ENCODE results near the gene CCT3.
"Not testable (repeated sequence)": the region's sequence is repeated elsewhere in the genome, so short reads cannot be mapped to it uniquely, and the experiment has no call there.

CCT3 gene

DNA sequence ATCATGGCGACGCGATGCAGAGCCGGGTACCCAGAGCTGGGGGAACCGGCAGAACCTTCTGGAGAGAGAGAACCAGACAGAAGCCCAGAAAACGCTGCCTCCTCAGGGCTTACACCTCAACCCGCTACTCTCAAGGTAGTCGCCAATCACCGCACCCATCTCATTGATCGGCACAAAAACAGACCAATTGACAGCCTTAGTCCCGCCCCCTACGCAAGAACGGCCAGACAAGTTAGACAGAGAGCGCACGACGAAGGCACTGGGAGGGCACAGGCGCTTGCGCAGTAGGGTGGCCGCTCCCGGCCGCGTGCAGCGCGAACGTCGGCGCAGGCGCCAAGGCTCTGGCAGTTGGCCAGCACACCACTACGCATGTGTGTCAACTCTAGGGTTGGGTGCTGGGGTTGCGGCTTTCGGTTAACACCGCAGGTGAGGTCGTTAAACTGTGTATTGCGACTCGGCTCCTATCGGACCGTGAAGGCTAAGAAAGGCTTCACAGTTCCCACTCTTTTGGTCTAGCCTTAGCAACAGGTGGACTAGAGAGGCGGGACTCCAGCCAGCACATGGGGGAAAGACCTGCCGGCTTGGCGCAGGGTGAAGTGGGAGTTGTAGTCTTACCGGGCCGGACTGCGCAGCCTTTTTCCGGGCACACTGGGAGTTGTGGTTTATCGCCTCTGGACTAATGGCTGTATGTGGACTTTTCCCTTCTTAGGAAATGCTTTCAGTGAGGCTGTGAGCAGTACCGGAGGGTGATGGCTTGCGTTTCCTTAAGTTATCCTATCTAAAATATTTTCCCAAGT is at the start of gene CCT3, which contains the start of gene TSACC:
CCT3 (minus strand) TSS at position 113 of the 797 bp plus-strand sequence; CDS start at position 5, 108 bp downstream.
TSACC (plus strand) TSS at position 347 of the 797 bp plus-strand sequence. CDS start 1,232 bp downstream, outside the sequence.
- DNase-seq: peak; percentile 100

- DNase-seq: no peak
Observed at GRCh38 chr1:156387870-156388173, 49.7 kb upstream of the CCT3 start.

- no peak for DNase-seq
Observed at GRCh38 chr1:156386949-156387869, 49.1 kb upstream of the CCT3 start.

GRCh38 chr1:156386134-156386901 is 48.2 kb upstream of the CCT3 start:
- DNase-seq: no peak

GRCh38 chr1:156385534-156386031 is 47.5 kb upstream of the CCT3 start:
- peak; percentile 70 to 76 for DNase-seq

GRCh38 chr1:156384658-156385057 is 46.6 kb upstream of the CCT3 start:
- DNase-seq: no peak

- no peak for DNase-seq
Observed at GRCh38 chr1:156384007-156384406, 45.9 kb upstream of the CCT3 start.

GRCh38 chr1:156383023-156383422 is 44.9 kb upstream of the CCT3 start:
- DNase-seq: peak; percentile 59 to 64

DNA sequence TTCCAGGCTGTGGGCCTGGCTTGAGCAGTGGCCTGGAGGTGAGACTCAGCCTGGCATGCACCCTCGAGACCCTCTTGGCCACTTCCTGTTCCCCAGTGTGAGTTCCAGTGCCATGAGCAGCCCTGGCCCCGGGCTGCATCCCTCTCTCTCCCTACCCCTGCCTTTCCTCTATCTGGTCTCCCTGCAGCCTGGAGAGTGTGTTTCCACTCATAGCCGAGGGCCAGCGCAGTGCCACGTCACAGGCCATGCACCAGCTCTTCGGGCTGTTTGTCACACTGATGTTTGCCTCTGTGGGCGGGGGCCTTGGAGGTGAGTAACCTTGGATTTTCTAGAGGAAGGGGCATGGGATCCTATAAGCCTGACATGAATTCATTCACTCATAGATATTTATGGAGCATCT is 44.5 kb upstream of the CCT3 start:
- DNase-seq: no peak

DNA sequence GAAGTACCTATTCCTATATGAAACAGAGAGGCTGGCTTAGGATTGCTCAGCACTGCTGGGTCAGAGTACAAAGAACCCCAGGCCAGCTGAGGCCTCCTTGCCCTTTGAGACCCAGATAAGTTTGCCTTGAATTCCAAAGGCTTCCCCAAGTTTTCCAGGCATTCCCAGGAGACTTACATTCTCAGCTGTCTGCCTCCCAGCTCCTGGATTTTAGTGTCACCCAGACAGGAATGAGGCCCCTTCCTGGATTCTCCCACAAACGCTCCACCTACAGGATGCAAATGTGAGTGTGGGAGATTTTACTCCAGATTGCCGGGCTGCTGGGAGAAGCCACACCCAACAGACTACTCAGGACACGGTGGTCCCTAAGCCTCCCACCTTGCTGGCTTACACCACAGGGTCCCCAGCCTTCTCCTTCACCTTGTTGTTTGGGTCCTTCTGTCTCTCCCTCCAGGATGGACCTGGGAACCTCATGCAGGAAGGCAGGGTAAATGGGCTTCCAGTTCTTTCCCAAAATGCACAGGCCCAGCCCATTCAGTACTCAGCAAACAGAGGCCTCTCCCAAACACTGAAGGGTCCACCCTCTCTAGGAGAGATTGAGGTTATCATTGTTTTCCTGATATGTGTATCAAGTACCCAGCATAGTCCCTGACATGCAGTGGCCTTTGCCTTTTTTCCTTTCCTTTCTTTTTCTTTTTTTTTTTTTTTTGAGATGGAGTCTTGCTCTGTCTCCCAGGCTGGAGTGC is 41.5 kb upstream of the CCT3 start:
- DNase-seq: no peak

DNA sequence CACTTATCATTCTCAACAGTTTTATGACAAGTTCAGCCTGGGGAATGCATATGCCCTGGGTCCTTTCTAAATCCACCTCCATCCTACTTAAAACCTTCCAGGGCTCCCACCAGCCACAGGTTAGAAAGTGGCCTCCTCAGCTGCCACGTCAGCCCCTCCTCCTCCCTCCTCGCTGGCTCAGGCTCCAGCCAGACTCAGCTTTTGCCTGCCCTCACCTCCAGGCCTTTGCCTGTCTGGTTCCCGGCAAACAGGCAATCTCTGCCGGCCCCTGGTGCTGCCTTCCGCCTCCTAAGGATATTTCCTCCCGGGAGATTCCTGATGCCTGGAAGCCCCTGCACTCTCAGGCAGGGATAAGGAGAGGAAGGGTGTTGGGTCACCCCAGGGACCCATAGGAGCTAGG is 40.5 kb upstream of the CCT3 start:
- no peak for DNase-seq

- no peak for DNase-seq
Observed at GRCh38 chr1:156376958-156377919, 39.1 kb upstream of the CCT3 start.

- peak in 1 of 2 donors; percentile 38 for DNase-seq
Observed at GRCh38 chr1:156376146-156376545, 38.1 kb upstream of the CCT3 start.

- no peak for DNase-seq
Observed at GRCh38 chr1:156373546-156373945, 35.5 kb upstream of the CCT3 start.

- no peak for DNase-seq
Observed at GRCh38 chr1:156372876-156373275, 34.8 kb upstream of the CCT3 start.

- no peak for DNase-seq
Observed at GRCh38 chr1:156372265-156372586, 34.1 kb upstream of the CCT3 start.

GRCh38 chr1:156371553-156372264 is 33.6 kb upstream of the CCT3 start:
- peak in 1 of 2 donors; percentile 43 for DNase-seq

GRCh38 chr1:156369685-156370286 is 31.7 kb upstream of the CCT3 start:
- not testable (repeated sequence) for DNase-seq

DNA sequence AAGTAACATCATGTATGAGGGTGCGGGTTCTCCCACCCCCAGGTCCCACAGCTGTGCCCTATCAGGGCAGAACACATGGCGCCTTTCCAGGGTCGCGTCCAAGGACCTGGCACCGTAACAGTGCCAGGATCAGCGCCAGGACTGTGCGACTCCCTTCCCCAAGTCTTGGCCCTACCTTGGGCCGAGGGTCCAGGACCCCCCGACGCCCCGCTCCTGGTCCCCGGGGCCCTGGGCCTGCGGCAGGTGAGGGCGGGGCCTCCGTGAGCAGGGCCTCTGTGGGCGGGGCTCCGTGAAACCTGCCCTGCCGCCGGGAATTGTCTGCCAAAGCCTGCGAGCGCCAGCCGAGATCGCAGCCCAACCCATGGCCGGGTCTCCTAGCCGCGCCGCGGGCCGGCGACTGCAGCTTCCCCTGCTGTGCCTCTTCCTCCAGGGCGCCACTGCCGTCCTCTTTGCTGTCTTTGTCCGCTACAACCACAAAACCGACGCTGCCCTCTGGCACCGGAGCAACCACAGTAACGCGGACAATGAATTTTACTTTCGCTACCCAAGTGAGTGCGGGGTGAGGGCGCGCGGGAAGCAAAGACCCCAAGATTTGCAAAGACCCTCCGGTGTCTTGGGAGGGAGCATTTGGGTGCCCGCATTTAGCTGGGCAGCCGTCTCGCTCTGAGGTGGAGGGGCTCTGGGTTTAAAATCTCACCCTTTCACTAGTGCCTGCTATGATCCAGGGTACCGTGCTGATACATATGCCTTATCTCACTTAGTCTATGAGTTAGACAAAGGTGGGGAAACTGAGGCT is 31.0 kb upstream of the CCT3 start, which contains the start of gene RHBG:
RHBG (plus strand) TSS at position 323 of the 796 bp plus-strand sequence; CDS start at position 362, 39 bp downstream.
- peak in 1 of 2 donors; percentile 18 for DNase-seq
